H9 (cell line): ENCODE measurements around the gene POLA1. TPM values are rescaled to one million over a fixed set of nuclear protein-coding genes. Genes with fewer than 3 reads are reported as not detected.

Experiments used
- DNase-seq: peaks from one replicate; pipeline ENCODE4 v3.0.0-alpha.2; 2017
- H2AFZ ChIP-seq: one replicate; pipeline ENCODE4 v1.6.1; 2013; ENCODE audit warnings: mild to moderate bottlenecking, low read length, control low read depth, moderate library complexity
- H2AK5ac ChIP-seq: 2 replicates; pipeline ENCODE4 v1.6.1; 2013; ENCODE audit warnings: low read length, control low read depth, mixed read lengths; ENCODE audit not compliant: insufficient read length
- H2BK120ac ChIP-seq: one replicate; pipeline ENCODE4 v1.6.1; 2013; ENCODE audit warnings: low read depth, mild to moderate bottlenecking, low read length, control low read depth, inconsistent platforms; ENCODE audit not compliant: poor library complexity, severe bottlenecking
- H2BK12ac ChIP-seq: 2 replicates; pipeline ENCODE4 v1.6.1; 2013; ENCODE audit warnings: low read length, control low read depth, mixed read lengths, low read depth; ENCODE audit not compliant: insufficient read length
- H2BK15ac ChIP-seq: 2 replicates; pipeline ENCODE4 v1.6.1; 2013; ENCODE audit warnings: low read depth, low read length, control low read depth
- H2BK20ac ChIP-seq: one replicate; pipeline ENCODE4 v1.6.1; 2013; ENCODE audit warnings: low read depth, mild to moderate bottlenecking, low read length, control low read depth, inconsistent platforms; ENCODE audit not compliant: poor library complexity, severe bottlenecking
- H2BK5ac ChIP-seq: 2 replicates; pipeline ENCODE4 v1.6.1; 2013; ENCODE audit warnings: low read length, control low read depth, mixed read lengths; ENCODE audit not compliant: insufficient read length
- H3K14ac ChIP-seq: 2 replicates; pipeline ENCODE4 v1.6.1; 2013; ENCODE audit warnings: low read length, control low read depth; ENCODE audit not compliant: insufficient read depth
- H3K18ac ChIP-seq: 2 replicates; pipeline ENCODE4 v1.6.1; 2013; ENCODE audit warnings: low read depth, mild to moderate bottlenecking, mixed read lengths, low read length, control low read depth; ENCODE audit not compliant: insufficient read length
- H3K23ac ChIP-seq: 2 replicates; pipeline ENCODE4 v1.6.1; 2013; ENCODE audit warnings: low read length, control low read depth, mixed read lengths, low read depth; ENCODE audit not compliant: insufficient read length
- H3K23me2 ChIP-seq: 2 replicates; pipeline ENCODE4 v1.6.1; 2013; ENCODE audit warnings: low read depth, mild to moderate bottlenecking, mixed read lengths, low read length, control low read depth; ENCODE audit not compliant: insufficient read length, poor library complexity, severe bottlenecking
- H3K27ac ChIP-seq: 2 replicates; pipeline ENCODE4 v1.5.1; 2013; ENCODE audit warnings: low read length, control low read depth, mixed read lengths, low read depth; ENCODE audit not compliant: insufficient read length
- H3K27me3 ChIP-seq: 2 replicates; pipeline ENCODE4 v1.6.1; 2013; ENCODE audit warnings: low read length, control low read depth, inconsistent platforms; ENCODE audit not compliant: insufficient read depth
- H3K4ac ChIP-seq: 2 replicates; pipeline ENCODE4 v1.6.1; 2013; ENCODE audit warnings: low read depth, mild to moderate bottlenecking, control low read depth, inconsistent platforms, low read length, moderate library complexity
- H3K4me1 ChIP-seq: 2 replicates; pipeline ENCODE4 v1.6.1; 2013; ENCODE audit warnings: low read length, control low read depth, inconsistent platforms; ENCODE audit not compliant: insufficient read depth
- H3K4me2 ChIP-seq: 2 replicates; pipeline ENCODE4 v1.6.1; 2013; ENCODE audit warnings: low read length, control low read depth, mixed read lengths; ENCODE audit not compliant: insufficient read length, insufficient read depth
- H3K56ac ChIP-seq: 2 replicates; pipeline ENCODE4 v1.6.1; 2013; ENCODE audit warnings: low read depth, mild to moderate bottlenecking, mixed read lengths, low read length, control low read depth; ENCODE audit not compliant: insufficient read length
- H3K79me1 ChIP-seq: 2 replicates; pipeline ENCODE4 v1.6.1; 2013; ENCODE audit warnings: low read depth, mild to moderate bottlenecking, moderate library complexity, low read length, control low read depth, inconsistent platforms; ENCODE audit not compliant: insufficient read depth, poor library complexity, severe bottlenecking
- H3K79me2 ChIP-seq: 2 replicates; pipeline ENCODE4 v1.6.1; 2013; ENCODE audit warnings: low read length, control low read depth, inconsistent platforms; ENCODE audit not compliant: insufficient read depth
- H3K9ac ChIP-seq: 2 replicates; pipeline ENCODE4 v1.6.1; 2013; ENCODE audit warnings: low read length, control low read depth, mixed read lengths; ENCODE audit not compliant: insufficient read length; ENCODE audit errors: extremely low read depth
- H3K9me3 ChIP-seq: one replicate; pipeline ENCODE4 v1.6.1; 2013; ENCODE audit warnings: low read depth, low read length, inconsistent platforms; ENCODE audit not compliant: control insufficient read depth
- H3T11ph ChIP-seq: one replicate; pipeline ENCODE4 v1.6.1; 2013; ENCODE audit warnings: mild to moderate bottlenecking, low read length, control low read depth, inconsistent platforms
- H4K20me1 ChIP-seq: one replicate; pipeline ENCODE4 v1.6.1; 2013; ENCODE audit not compliant: control insufficient read depth, insufficient read length, insufficient read depth
- H4K5ac ChIP-seq: 2 replicates; pipeline ENCODE4 v1.6.1; 2013; ENCODE audit warnings: low read depth, mild to moderate bottlenecking, mixed read lengths, low read length, control low read depth; ENCODE audit not compliant: insufficient read length
- H4K8ac ChIP-seq: replicated peaks from 2 replicates; pipeline ENCODE4 v1.6.1; 2013; ENCODE audit warnings: low read length, control low read depth, mixed read lengths, low read depth; ENCODE audit not compliant: insufficient read length
- H4K91ac ChIP-seq: 2 replicates; pipeline ENCODE4 v1.6.1; 2013; ENCODE audit warnings: low read depth, mild to moderate bottlenecking, moderate library complexity, mixed read lengths, low read length, control low read depth; ENCODE audit not compliant: insufficient read length
- H3K27ac Mint-ChIP-seq, 3 experiments: 2 replicates in 2 of 3; 3 replicates in 1 of 3; pipeline ENCODE4 v1.8.0; 2020 to 2021; ENCODE audit warnings: mixed read lengths in 3 of 3, mild to moderate bottlenecking in 1 of 3, moderate library complexity in 1 of 3
- H3K27me3 Mint-ChIP-seq: 2 replicates; pipeline ENCODE4 v1.8.0; 2021; ENCODE audit warnings: low read depth, mild to moderate bottlenecking, moderate library complexity, mixed read lengths
- H3K36me3 Mint-ChIP-seq, 3 experiments: 2 replicates in 2 of 3; 3 replicates in 1 of 3; pipeline ENCODE4 v1.8.0; 2020 to 2021; ENCODE audit warnings: low read depth in 3 of 3, mixed read lengths in 3 of 3; ENCODE audit not compliant: insufficient read depth in 1 of 3
- H3K4me1 Mint-ChIP-seq, 2 experiments: 2 replicates each; pipeline ENCODE4 v1.8.0; 2020; ENCODE audit warnings: mixed read lengths in 2 of 2
- H3K4me3 Mint-ChIP-seq, 2 experiments: 2 replicates in 1 of 2; 3 replicates in 1 of 2; pipeline ENCODE4 v1.8.0; 2020 to 2021; ENCODE audit warnings: mild to moderate bottlenecking in 2 of 2, mixed read lengths in 2 of 2, moderate library complexity in 1 of 2
- H3K9me3 Mint-ChIP-seq, 2 experiments: 2 replicates in 1 of 2; 3 replicates in 1 of 2; pipeline ENCODE4 v1.8.0; 2020; ENCODE audit warnings: mild to moderate bottlenecking in 2 of 2, mixed read lengths in 2 of 2, moderate library complexity in 1 of 2
- WGBS: extraction: QIAGEN DNeasy Blood & Tissue Kit; methylation state at CpG from one replicate; pipeline ENCODE4 v1.1.7; 2013; ENCODE audit warnings: missing lambda C conversion rate, low lambda C conversion rate, mixed read lengths; ENCODE audit not compliant: insufficient read length; ENCODE audit errors: extremely low coverage; 5-methylcytosine and 5-hydroxymethylcytosine counted together
- total RNA-seq: library from RNA; stranded (reverse); gene quantifications from 2 replicates; pipeline ENCODE4 v1.2.1, GENCODE V29; 2021
- TF ChIP-seq, protein P1 (sequence below): fragments of 200-600 bp; sonication (generic); conservative IDR thresholded peaks from 3 replicates; pipeline ENCODE4 v1.8.0; 2021; ENCODE audit warnings: antibody characterized with exemption, mild to moderate bottlenecking

POLA1 gene
- total RNA-seq, 1 experiment from 2014 or later: 60.2 TPM

DNA sequence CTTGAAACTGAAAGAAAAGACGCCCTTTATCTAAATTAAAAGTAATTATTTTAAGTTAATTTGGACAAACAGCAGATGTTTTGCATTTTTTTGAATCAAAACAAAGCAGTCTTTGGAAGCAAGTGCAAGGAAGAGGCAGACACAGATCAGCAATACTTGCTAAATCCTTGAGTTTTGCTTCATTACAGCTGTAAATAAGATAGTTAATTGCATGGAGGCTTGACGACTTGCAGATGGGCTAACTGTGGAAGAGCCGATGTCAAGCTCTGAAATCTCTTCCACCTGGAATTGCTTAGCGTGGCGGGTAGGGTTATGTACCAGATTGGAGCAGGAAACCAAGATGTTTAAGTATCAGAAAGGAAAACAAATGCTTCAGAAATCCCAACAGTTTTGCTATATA, 148.8 kb downstream of the POLA1 start:
- H3K9me3 Mint-ChIP-seq: no peaks in the 10 kb centered on the region
- H2AK5ac ChIP-seq: no peak overlapping the region
- no peak overlapping the region for H3K4ac ChIP-seq
- no peaks in the 10 kb centered on the region for H3K79me2 ChIP-seq
- no peak overlapping the region for H4K8ac ChIP-seq
- H3K14ac ChIP-seq: no peak overlapping the region
- H3K79me1 ChIP-seq: peaks cover 3% of the 10 kb centered on the region
- no peaks in the 10 kb centered on the region for H3K9me3 ChIP-seq
- no peak overlapping the region for H2BK20ac ChIP-seq
- H2AFZ ChIP-seq: no peak overlapping the region
- no peak overlapping the region for H3K23ac ChIP-seq
- peak overlapping the region in 1 of 3 experiments; percentile 51; a peak in 1 of 7 replicates for H3K27ac Mint-ChIP-seq
- no peaks in the 10 kb centered on the region for H3K23me2 ChIP-seq
- H4K20me1 ChIP-seq: no peaks in the 10 kb centered on the region
- H3K4me2 ChIP-seq: no peak overlapping the region
- H2BK120ac ChIP-seq: no peak overlapping the region
- no peak overlapping the region for H2BK15ac ChIP-seq
- no peak overlapping the region for H3K4me3 Mint-ChIP-seq
- TF ChIP-seq, protein P1, sequence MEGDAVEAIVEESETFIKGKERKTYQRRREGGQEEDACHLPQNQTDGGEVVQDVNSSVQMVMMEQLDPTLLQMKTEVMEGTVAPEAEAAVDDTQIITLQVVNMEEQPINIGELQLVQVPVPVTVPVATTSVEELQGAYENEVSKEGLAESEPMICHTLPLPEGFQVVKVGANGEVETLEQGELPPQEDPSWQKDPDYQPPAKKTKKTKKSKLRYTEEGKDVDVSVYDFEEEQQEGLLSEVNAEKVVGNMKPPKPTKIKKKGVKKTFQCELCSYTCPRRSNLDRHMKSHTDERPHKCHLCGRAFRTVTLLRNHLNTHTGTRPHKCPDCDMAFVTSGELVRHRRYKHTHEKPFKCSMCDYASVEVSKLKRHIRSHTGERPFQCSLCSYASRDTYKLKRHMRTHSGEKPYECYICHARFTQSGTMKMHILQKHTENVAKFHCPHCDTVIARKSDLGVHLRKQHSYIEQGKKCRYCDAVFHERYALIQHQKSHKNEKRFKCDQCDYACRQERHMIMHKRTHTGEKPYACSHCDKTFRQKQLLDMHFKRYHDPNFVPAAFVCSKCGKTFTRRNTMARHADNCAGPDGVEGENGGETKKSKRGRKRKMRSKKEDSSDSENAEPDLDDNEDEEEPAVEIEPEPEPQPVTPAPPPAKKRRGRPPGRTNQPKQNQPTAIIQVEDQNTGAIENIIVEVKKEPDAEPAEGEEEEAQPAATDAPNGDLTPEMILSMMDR: no peak
- H2BK12ac ChIP-seq: no peak overlapping the region
- whole genome bisulfite sequencing: no CpG with 5 or more reads among the region's 5 CpGs
- H4K91ac ChIP-seq: no peak overlapping the region
- H3K36me3 Mint-ChIP-seq: peaks cover 2 to 27% (median 7%) of the 10 kb centered on the region in 3 experiments; a peak in 5 of 7 replicates
- H3K18ac ChIP-seq: no peak overlapping the region
- no peak for DNase-seq
- no peak overlapping the region for H3K27ac ChIP-seq
- H3K9ac ChIP-seq: no peak overlapping the region
- no peak overlapping the region for H3K56ac ChIP-seq
- no peak overlapping the region for H3T11ph ChIP-seq
- H3K27me3 Mint-ChIP-seq: no peaks in the 10 kb centered on the region
- H2BK5ac ChIP-seq: no peak overlapping the region
- H3K27me3 ChIP-seq: no peaks in the 10 kb centered on the region
- peaks cover 3% of the 10 kb centered on the region; the same call in 1 of the 2 replicates for H3K4me1 ChIP-seq
- no peak overlapping the region for H4K5ac ChIP-seq
- peaks cover 9 to 15% of the 10 kb centered on the region in 2 experiments for H3K4me1 Mint-ChIP-seq
